Gastroesophageal sphincter (tissue), 3 donors: ENCODE measurements around the gene OR2V1.

Source experiments
- POLR2A ChIP-seq, 2 donors: fragments of 450-650 bp; IDR thresholded peaks; one replicate each; pipeline ENCODE4 v1.6.1; 2017; ENCODE audit warnings: antibody characterized with exemption in 2 of 2, mild to moderate bottlenecking in 2 of 2, moderate library complexity in 1 of 2
- POLR2AphosphoS5 ChIP-seq: sonication (generic); formaldehyde crosslinking; IDR thresholded peaks from one replicate; pipeline ENCODE4 v1.6.1; 2017; ENCODE audit warnings: antibody characterized with exemption
- TF ChIP-seq, protein P1 (sequence below), 4 experiments: fragments of 200-600 bp in 2 of 4; fragments of 450-650 bp in 2 of 4; sonication (generic) in 1 of 4; IDR thresholded peaks; one replicate each; pipeline ENCODE4 v1.5.1; 2017 to 2019; ENCODE audit warnings: antibody characterized with exemption in 4 of 4, mild to moderate bottlenecking in 2 of 4, moderate library complexity in 2 of 4

DNA sequence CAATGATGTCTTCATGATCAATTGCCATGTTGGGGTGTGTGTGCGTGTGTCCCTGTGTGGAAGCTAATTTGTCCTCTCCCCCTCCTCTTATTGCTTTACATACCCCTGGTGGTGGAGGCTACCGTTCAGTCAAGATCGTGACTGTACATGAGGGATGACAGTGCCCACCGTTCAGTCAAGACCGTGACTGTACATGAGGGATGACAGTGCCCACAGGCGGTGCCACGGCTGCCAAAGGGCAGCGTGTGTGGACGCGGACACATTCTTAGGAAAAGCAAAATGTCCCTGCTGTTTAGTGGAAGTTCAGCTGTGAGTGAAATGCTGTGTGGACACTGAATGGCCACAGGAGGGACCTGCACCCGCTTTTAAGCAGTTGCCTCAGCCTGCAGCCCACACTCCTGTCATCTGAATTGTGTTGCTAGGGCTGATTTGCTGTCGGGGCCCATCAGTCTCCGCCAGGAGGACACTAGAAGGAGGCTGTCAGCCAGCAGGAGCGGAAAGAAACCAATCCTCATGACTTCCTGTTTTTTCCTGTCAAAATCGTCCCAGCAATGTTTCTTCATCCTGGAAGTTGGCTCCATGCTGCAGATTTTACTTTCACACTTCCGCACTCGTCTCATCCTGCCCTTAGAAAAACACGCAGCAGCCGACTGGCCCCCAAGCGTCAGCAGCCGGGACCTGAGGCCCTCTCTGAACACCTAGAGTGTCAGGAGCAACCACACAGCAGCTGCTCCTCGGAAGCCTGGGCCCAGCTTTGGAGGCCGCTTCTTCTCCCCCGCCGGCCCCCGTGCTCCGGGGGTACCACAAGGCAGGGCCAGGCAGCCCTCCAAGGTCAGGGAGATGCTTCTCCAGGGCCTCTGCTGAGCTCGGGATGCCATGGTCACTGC, 9.1 kb downstream of the OR2V1 start:
- TF ChIP-seq POLR2A (IDR thresholded peaks at IDR 0.05), result no peak
- TF ChIP-seq, protein P1, sequence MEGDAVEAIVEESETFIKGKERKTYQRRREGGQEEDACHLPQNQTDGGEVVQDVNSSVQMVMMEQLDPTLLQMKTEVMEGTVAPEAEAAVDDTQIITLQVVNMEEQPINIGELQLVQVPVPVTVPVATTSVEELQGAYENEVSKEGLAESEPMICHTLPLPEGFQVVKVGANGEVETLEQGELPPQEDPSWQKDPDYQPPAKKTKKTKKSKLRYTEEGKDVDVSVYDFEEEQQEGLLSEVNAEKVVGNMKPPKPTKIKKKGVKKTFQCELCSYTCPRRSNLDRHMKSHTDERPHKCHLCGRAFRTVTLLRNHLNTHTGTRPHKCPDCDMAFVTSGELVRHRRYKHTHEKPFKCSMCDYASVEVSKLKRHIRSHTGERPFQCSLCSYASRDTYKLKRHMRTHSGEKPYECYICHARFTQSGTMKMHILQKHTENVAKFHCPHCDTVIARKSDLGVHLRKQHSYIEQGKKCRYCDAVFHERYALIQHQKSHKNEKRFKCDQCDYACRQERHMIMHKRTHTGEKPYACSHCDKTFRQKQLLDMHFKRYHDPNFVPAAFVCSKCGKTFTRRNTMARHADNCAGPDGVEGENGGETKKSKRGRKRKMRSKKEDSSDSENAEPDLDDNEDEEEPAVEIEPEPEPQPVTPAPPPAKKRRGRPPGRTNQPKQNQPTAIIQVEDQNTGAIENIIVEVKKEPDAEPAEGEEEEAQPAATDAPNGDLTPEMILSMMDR (IDR thresholded peaks at IDR 0.05), result no peak
- no peak for TF ChIP-seq POLR2AphosphoS5
